Measurements from ENCODE around the gene VPS13D. TPM values are rescaled to one million over a fixed set of nuclear protein-coding genes. Genes with fewer than 3 reads are reported as not detected.
"Not testable (repeated sequence)": the region's sequence is repeated elsewhere in the genome, so short reads cannot be mapped to it uniquely, and the experiment has no call there.

The VPS13D gene
- total and polyA plus RNA-seq, 2 experiments from 2014 or later = 9.7 to 35.7 TPM

DNA sequence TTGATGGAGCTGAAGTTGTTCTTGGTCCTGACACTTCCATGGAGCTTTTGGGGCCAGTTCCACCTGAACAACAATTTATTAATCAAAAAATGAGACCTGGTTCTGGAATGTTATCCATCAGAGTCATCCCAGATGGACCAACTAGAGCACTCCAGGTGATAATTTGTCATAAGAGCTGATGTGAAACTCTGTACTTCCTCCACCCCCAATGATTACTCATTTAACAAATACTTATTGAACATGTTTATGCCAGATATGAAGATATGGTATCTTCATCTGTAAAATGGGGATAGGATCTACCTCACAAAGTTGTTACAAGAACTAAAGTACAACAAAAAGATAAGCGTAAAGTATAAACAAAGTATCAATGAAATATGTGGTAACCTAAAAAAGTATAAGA lies 153.2 kb downstream of the VPS13D start:
- H3K4me1 ChIP-seq (ENCODE audit: low read depth) = peaks cover 12% of the 10 kb centered on the region
- H3K36me3 ChIP-seq = peaks cover 40% of the 10 kb centered on the region
- no peak overlapping the region for H3K27ac ChIP-seq
- H3K9me3 ChIP-seq (ENCODE audit: low read depth) = no peaks in the 10 kb centered on the region
- no peak overlapping the region for H3K4me3 ChIP-seq
- TF ChIP-seq, protein P1, sequence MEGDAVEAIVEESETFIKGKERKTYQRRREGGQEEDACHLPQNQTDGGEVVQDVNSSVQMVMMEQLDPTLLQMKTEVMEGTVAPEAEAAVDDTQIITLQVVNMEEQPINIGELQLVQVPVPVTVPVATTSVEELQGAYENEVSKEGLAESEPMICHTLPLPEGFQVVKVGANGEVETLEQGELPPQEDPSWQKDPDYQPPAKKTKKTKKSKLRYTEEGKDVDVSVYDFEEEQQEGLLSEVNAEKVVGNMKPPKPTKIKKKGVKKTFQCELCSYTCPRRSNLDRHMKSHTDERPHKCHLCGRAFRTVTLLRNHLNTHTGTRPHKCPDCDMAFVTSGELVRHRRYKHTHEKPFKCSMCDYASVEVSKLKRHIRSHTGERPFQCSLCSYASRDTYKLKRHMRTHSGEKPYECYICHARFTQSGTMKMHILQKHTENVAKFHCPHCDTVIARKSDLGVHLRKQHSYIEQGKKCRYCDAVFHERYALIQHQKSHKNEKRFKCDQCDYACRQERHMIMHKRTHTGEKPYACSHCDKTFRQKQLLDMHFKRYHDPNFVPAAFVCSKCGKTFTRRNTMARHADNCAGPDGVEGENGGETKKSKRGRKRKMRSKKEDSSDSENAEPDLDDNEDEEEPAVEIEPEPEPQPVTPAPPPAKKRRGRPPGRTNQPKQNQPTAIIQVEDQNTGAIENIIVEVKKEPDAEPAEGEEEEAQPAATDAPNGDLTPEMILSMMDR (IDR thresholded peaks at IDR 0.05; ENCODE audit: low read depth, low read length) = no peak
- H3K27me3 ChIP-seq = no peaks in the 10 kb centered on the region
- no peak for DNase-seq (ENCODE audit: low read depth in 1 of 2, low spot score in 1 of 2)

DNA sequence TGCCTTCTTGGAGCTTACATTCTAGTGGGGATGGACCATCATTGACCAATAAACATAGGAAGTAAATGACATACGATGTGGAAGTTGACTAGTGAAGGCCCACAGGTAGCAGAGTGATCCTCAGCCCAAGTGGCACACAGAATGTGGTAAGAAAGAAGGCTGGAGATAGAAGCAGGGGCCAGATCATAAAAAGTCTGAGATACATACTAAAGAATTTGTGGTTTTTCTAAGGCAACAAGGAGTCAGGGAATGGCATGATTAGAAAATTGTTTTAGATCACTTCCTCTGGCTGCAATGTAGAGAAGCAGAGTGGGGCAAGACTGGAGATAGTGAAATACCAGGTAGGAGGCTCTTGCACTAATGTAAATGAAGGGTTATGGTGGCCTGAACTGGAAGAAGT lies 154.0 kb downstream of the VPS13D start:
- TF ChIP-seq, protein P1 (IDR thresholded peaks at IDR 0.05; ENCODE audit: low read depth, low read length) = no peak
- no peak overlapping the region for H3K4me3 ChIP-seq

DNA sequence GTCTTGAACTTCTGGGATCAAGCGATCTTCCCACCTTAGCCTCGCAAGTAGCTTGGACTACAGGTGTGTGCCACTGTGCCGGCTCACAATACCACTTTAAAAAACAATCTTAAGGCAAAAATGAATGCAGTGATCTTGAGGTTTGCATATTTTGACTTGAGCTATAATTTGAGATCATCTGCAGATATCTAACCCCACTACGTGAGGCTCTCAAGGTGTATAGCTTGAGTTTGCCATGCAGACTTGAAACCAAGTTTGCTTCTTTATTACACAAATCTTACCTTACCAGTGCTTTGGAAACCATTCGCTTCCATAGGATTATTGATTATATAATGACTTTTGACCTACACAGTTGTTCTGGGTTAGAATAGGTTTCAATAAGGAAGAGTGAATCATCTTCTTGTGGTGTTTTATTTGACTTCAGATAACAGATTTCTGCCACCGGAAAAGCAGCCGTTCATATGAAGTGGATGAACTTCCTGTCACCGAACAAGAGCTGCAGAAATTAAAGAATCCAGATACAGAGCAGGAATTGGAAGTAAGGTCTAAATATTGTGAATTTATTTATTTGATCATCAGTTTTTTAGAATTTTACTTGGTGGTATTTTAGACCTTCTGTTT lies 155.1 kb downstream of the VPS13D start:
- Histone ChIP-seq H3K9me3 (ENCODE audit: low read depth) (no peaks in the 10 kb centered on the region), H3K4me1 (ENCODE audit: low read depth) (peaks cover 12% of the 10 kb centered on the region), H3K4me3 (no peak overlapping the region), H3K27ac (no peak overlapping the region), H3K27me3 (no peaks in the 10 kb centered on the region), H3K36me3 (peaks cover 34% of the 10 kb centered on the region)
- TF ChIP-seq, protein P1 (IDR thresholded peaks at IDR 0.05; ENCODE audit: low read depth, low read length) = no peak
- no peak for DNase-seq (ENCODE audit: low read depth in 1 of 2, low spot score in 1 of 2)

More for the DNA sequence above, 154.0 kb downstream of the VPS13D start:
- DNase-seq (ENCODE audit: low read depth in 1 of 2, low spot score in 1 of 2) = no peak
- Histone ChIP-seq H3K27ac (no peak overlapping the region), H3K4me1 (ENCODE audit: low read depth) (peaks cover 12% of the 10 kb centered on the region), H3K9me3 (ENCODE audit: low read depth) (no peaks in the 10 kb centered on the region), H3K36me3 (peaks cover 36% of the 10 kb centered on the region), H3K27me3 (no peaks in the 10 kb centered on the region)

DNA sequence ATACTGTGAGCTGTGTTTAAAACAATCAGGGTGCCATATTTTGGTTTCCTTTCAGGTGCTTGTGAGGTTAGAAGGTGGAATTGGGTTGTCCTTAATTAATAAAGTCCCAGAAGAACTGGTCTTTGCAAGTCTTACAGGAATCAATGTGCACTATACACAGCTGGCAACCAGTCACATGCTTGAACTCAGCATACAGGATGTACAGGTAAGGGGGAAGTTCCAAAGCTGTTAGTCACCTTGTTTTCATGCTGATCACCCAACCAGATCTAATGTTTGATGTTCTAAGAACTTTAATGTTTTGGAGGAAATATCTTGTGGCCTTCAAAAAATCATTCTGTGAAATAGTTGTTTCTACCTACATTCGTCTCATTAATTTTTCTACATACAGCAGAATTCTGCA lies 156.3 kb downstream of the VPS13D start:
- DNase-seq (ENCODE audit: low read depth in 1 of 2, low spot score in 1 of 2) = no peak
- Histone ChIP-seq H3K36me3 (peaks cover 36% of the 10 kb centered on the region), H3K27ac (no peak overlapping the region), H3K4me1 (ENCODE audit: low read depth) (peaks cover 1% of the 10 kb centered on the region), H3K27me3 (no peaks in the 10 kb centered on the region), H3K4me3 (no peak overlapping the region), H3K9me3 (ENCODE audit: low read depth) (no peaks in the 10 kb centered on the region)
- TF ChIP-seq, protein P1 (IDR thresholded peaks at IDR 0.05; ENCODE audit: low read depth, low read length) = no peak

DNA sequence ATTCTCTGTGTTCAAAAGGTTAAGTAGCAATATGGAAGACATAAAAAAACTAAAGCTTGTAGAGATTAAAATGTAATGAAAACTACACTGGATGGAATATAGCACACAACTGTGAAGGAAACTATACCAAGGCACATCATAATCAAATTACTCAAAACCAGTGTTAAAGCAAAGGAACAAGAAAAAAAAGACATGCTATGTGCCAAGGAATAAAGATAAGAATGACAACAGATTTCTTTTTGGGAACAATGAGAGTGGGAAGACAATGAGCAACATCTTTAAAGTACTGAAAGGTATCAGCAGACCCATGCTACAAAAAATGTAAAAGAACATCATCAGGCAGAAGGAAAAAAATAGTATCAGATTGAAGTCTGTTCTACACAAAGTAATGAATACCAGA lies 157.8 kb downstream of the VPS13D start:
- H3K9me3 ChIP-seq (ENCODE audit: low read depth) = no peaks in the 10 kb centered on the region
- H3K27me3 ChIP-seq = no peaks in the 10 kb centered on the region
- TF ChIP-seq, protein P1 (IDR thresholded peaks at IDR 0.05; ENCODE audit: low read depth, low read length) = no peak
- no peaks in the 10 kb centered on the region for H3K4me1 ChIP-seq (ENCODE audit: low read depth)
- H3K36me3 ChIP-seq = peaks cover 36% of the 10 kb centered on the region
- no peak overlapping the region for H3K4me3 ChIP-seq
- no peak overlapping the region for H3K27ac ChIP-seq
- DNase-seq (ENCODE audit: low read depth in 1 of 2, low spot score in 1 of 2) = no peak

DNA sequence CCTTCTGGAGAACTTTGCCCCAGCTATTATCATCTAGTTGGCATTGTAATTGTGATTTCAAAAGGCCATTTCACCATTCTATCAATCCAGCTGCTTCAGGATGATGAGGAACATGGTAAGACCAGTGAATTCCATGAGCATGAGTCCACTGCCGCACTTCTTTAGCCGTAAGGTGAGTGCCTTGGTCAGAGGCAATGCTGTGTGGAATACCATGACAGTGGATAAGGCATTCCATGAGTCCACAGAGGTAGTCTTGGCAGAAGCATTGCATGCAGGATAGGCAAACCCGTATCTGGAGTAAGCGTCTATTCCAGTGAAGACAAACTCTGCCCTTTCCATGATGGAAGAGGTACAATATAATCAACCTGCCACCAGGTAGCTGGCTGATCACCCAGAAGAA lies 160.5 kb downstream of the VPS13D start:
- DNase-seq (ENCODE audit: low read depth in 1 of 2, low spot score in 1 of 2); H3K4me1 ChIP-seq (ENCODE audit: low read depth); H3K9me3 ChIP-seq (ENCODE audit: low read depth); H3K4me3 ChIP-seq; H3K27ac ChIP-seq; H3K27me3 ChIP-seq: not testable (repeated sequence)
- peaks cover 20% of the 10 kb centered on the region for H3K36me3 ChIP-seq
